ENCODE measurements around the gene OR10G7.
"Not testable (repeated sequence)": the region's sequence is repeated elsewhere in the genome, so short reads cannot be mapped to it uniquely, and the experiment has no call there.

OR10G7 gene

DNA sequence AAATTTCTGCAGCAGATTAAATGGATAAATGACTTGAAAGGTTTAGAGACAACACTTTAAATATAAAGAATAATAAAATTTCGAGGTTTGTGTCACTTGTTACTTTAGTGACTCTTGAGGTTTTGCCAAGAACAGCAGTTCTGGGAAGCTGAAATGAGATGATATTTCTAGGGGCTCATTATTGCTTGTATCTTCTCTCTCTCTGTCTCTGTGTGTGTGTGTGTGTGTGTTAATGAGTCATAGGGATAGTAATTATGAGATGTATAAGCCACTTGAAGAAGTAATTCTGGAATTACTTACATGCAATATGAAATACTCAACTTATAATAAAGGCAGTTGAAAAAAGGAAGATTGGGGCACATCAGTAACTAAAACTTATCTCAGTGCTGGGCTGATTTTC is 9.6 kb upstream of the OR10G7 start:
- TF ChIP-seq, protein P1, sequence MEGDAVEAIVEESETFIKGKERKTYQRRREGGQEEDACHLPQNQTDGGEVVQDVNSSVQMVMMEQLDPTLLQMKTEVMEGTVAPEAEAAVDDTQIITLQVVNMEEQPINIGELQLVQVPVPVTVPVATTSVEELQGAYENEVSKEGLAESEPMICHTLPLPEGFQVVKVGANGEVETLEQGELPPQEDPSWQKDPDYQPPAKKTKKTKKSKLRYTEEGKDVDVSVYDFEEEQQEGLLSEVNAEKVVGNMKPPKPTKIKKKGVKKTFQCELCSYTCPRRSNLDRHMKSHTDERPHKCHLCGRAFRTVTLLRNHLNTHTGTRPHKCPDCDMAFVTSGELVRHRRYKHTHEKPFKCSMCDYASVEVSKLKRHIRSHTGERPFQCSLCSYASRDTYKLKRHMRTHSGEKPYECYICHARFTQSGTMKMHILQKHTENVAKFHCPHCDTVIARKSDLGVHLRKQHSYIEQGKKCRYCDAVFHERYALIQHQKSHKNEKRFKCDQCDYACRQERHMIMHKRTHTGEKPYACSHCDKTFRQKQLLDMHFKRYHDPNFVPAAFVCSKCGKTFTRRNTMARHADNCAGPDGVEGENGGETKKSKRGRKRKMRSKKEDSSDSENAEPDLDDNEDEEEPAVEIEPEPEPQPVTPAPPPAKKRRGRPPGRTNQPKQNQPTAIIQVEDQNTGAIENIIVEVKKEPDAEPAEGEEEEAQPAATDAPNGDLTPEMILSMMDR (conservative IDR thresholded peaks at IDR 0.05; ENCODE audit: control insufficient read depth, insufficient read depth, low read depth, low read length) = no peak
- H3K4me3 ChIP-seq (ENCODE audit: control insufficient read depth, low read depth, low read length) = no peak overlapping the region
- DNase-seq (ENCODE audit: low read depth) = no peak

DNA sequence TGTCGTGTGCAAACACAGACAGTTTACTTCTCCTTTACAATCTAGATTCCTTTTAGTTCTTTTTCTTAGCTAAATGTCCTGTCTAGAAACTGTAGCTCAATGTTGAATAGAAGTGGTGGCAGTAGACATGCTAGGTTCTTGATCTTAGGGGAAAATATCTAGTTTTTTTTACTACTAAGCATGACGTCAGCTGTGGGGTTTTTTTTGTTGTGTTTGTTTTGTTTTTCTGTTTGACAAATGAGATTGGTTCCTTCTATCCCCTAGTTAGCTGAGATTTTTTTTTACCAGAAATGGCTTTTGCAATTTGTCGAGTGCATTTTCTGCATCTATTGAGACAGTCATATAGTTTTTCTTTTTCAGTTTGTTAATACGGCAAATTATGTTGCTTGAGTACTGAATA is 2.3 kb upstream of the OR10G7 start:
- no peak for DNase-seq (ENCODE audit: low read depth)
- TF ChIP-seq, protein P1 (conservative IDR thresholded peaks at IDR 0.05; ENCODE audit: control insufficient read depth, insufficient read depth, low read depth, low read length) = no peak
- no peak overlapping the region for H3K4me3 ChIP-seq (ENCODE audit: control insufficient read depth, low read depth, low read length)

DNA sequence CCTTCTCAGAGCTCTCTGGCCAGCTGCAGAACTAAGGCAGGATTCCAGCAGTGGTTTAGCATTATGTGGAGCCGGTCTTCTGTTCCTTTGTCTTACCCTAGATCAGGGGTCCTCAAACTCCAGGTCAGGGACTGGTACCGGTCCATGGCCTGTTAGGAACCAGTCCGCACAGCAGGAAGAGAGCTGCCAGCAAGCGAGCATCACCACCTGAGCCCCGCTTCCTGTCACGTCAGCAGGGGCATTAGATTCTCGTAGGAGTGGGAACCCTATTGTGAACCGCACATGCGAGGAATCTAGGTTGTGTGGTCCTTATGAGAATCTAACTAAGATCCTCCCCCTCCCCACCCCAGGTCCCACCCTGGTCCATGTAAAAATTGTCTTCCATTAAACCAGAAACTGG is 1.6 kb downstream of the OR10G7 start:
- no peak overlapping the region for H3K4me3 ChIP-seq (ENCODE audit: control insufficient read depth, low read depth, low read length)
- TF ChIP-seq, protein P1 (conservative IDR thresholded peaks at IDR 0.05; ENCODE audit: control insufficient read depth, insufficient read depth, low read depth, low read length) = no peak
- DNase-seq (ENCODE audit: low read depth) = no peak

DNA sequence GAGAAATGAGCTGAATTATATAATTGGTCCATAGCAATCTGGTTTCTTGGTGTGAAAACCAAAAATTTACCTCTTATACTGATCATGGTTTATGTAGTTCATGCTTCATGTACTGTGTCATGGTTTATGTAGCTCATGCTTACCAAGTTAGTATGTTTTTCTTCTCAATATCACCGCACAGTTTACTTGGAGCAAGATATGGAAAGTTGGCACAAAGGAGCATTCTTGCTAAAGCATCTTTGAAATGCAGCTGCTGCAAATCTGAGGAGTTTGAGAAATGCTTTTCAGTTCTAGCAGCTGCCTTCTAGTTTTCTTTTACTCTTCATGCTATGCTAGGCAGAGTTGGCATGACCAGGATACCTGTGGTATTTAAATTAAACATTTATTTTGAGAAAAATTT is 4.5 kb downstream of the OR10G7 start:
- no peak for DNase-seq (ENCODE audit: low read depth)
- H3K4me3 ChIP-seq (ENCODE audit: control insufficient read depth, low read depth, low read length) = no peak overlapping the region
- TF ChIP-seq, protein P1 (conservative IDR thresholded peaks at IDR 0.05; ENCODE audit: control insufficient read depth, insufficient read depth, low read depth, low read length) = no peak

- no peak within 1 kb of the TSS for H3K4me3 ChIP-seq (ENCODE audit: control insufficient read depth, low read depth, low read length)
- DNase-seq (ENCODE audit: low read depth) = no peak
- TF ChIP-seq, protein P1 (conservative IDR thresholded peaks at IDR 0.05; ENCODE audit: control insufficient read depth, insufficient read depth, low read depth, low read length) = no peak
These were observed 14.6 kb downstream of the OR10G7 start, which contains the start of gene OR10G8 for GRCh38 chr11:124026498-124026897. TSS of gene OR10G8 (plus strand) at chr11:124026798. CDS start at chr11:124029623, 2,825 bp downstream.

DNA sequence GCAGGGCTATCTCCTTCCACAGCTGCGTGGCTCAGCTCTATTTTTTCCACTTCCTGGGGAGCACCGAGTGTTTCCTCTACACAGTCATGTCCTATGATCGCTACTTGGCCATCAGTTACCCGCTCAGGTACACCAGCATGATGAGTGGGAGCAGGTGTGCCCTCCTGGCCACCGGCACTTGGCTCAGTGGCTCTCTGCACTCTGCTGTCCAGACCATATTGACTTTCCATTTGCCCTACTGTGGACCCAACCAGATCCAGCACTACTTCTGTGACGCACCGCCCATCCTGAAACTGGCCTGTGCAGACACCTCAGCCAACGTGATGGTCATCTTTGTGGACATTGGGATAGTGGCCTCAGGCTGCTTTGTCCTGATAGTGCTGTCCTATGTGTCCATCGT is 25.3 kb downstream of the OR10G7 start:
- DNase-seq (ENCODE audit: low read depth); H3K4me3 ChIP-seq (ENCODE audit: control insufficient read depth, low read depth, low read length): not testable (repeated sequence)

DNA sequence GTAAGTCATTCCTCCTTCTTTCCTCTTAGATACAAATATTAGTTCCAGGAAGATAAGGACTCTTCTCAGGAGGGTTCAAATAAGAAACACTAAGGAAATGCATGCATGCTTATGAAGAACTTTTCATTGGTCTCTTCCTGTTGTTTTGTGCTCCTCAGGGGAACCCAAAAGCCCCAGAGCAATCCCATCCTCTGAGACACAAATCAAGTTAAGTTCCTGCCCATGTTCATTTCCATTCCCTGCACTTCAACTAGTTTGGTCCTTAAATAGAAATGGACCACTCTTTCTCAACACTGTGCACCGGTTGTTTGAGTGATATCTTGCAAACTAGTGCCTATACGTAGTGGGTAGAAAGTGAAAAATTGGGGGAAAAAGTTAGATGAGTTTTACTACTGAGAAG is 28.4 kb downstream of the OR10G7 start, which contains the start of gene OR10G4:
TSS of gene OR10G4 (plus strand) at position 301 of the 400 bp plus-strand sequence. CDS start 2,578 bp downstream, outside the sequence.
- TF ChIP-seq, protein P1 (conservative IDR thresholded peaks at IDR 0.05; ENCODE audit: control insufficient read depth, insufficient read depth, low read depth, low read length) = no peak
- DNase-seq (ENCODE audit: low read depth) = no peak
- H3K4me3 ChIP-seq (ENCODE audit: control insufficient read depth, low read depth, low read length) = no peak within 1 kb of the TSS
